Mesenchymal stem cell (in vitro differentiated cells and primary cell): ENCODE results near the gene GOLGA8J. TPM values are rescaled to one million over a fixed set of nuclear protein-coding genes. Genes with fewer than 3 reads are reported as not detected.
"Not testable (repeated sequence)": the region's sequence is repeated elsewhere in the genome, so short reads cannot be mapped to it uniquely, and the experiment has no call there.

Experiments used
- DNase-seq: peaks from one replicate; pipeline ENCODE4 v3.0.0-alpha.2; 2013
- H2AFZ ChIP-seq: one replicate; pipeline ENCODE4 v1.6.1; 2013; ENCODE audit warnings: low read depth, mild to moderate bottlenecking, control low read depth, inconsistent platforms, low read length, moderate library complexity
- H2AK5ac ChIP-seq: 2 replicates; pipeline ENCODE4 v1.6.1; 2013; ENCODE audit warnings: low read length, moderate library complexity, mild to moderate bottlenecking, inconsistent platforms; ENCODE audit not compliant: severe bottlenecking
- H2BK120ac ChIP-seq: one replicate; pipeline ENCODE4 v1.6.1; 2013; ENCODE audit warnings: low read depth, mild to moderate bottlenecking, inconsistent platforms, low read length, moderate library complexity
- H2BK12ac ChIP-seq, 2 experiments: one replicate each; pipeline ENCODE4 v1.6.1; 2013; ENCODE audit warnings: inconsistent platforms in 2 of 2, low read length in 2 of 2, mild to moderate bottlenecking in 2 of 2, moderate library complexity in 2 of 2, control low read depth in 1 of 2
- H2BK15ac ChIP-seq: one replicate; pipeline ENCODE4 v1.6.1; 2013; ENCODE audit warnings: mild to moderate bottlenecking, low read depth, inconsistent platforms; ENCODE audit not compliant: poor library complexity, severe bottlenecking
- H2BK5ac ChIP-seq: 2 replicates; pipeline ENCODE4 v1.6.1; 2013; ENCODE audit warnings: low read depth, mild to moderate bottlenecking, low read length, control low read depth, inconsistent platforms; ENCODE audit not compliant: poor library complexity, severe bottlenecking
- H3K14ac ChIP-seq, 2 experiments: one replicate each; pipeline ENCODE4 v1.6.1; 2013; ENCODE audit warnings: inconsistent platforms in 2 of 2, low read length in 2 of 2, control low read depth in 1 of 2, mild to moderate bottlenecking in 1 of 2, moderate library complexity in 1 of 2
- H3K18ac ChIP-seq, 2 experiments: one replicate each; pipeline ENCODE4 v1.6.1; 2013; ENCODE audit warnings: inconsistent platforms in 2 of 2, low read length in 2 of 2, control low read depth in 1 of 2, low read depth in 1 of 2, mild to moderate bottlenecking in 1 of 2
- H3K23ac ChIP-seq, 2 experiments: one replicate each; pipeline ENCODE4 v1.6.1; 2013; ENCODE audit warnings: inconsistent platforms in 2 of 2, low read length in 2 of 2, mild to moderate bottlenecking in 2 of 2, moderate library complexity in 2 of 2, control low read depth in 1 of 2
- H3K27ac ChIP-seq: 2 replicates; pipeline ENCODE4 v1.5.1; 2013; ENCODE audit warnings: mild to moderate bottlenecking, moderate library complexity, low read length, control low read depth, inconsistent platforms; ENCODE audit not compliant: poor library complexity, severe bottlenecking
- H3K27me3 ChIP-seq, 2 experiments: 2 replicates each; pipeline versions ENCODE4 v1.6.1 to v1.7.0; 2013; ENCODE audit warnings: low read length in 2 of 2, mild to moderate bottlenecking in 2 of 2, moderate library complexity in 2 of 2, control low read depth in 1 of 2, inconsistent platforms in 1 of 2; ENCODE audit not compliant: control insufficient read depth in 1 of 2, insufficient read depth in 1 of 2
- H3K36me3 ChIP-seq, 2 experiments: 2 replicates each; pipeline versions ENCODE4 v1.6.1 to v1.7.0; 2013; ENCODE audit warnings: low read length in 2 of 2, control low read depth in 1 of 2, inconsistent platforms in 1 of 2, low read depth in 1 of 2, mild to moderate bottlenecking in 1 of 2; ENCODE audit not compliant: insufficient read depth in 2 of 2, control insufficient read depth in 1 of 2
- H3K4ac ChIP-seq, 2 experiments: one replicate each; pipeline ENCODE4 v1.6.1; 2013; ENCODE audit warnings: inconsistent platforms in 2 of 2, low read length in 2 of 2, mild to moderate bottlenecking in 2 of 2, moderate library complexity in 2 of 2, control low read depth in 1 of 2, low read depth in 1 of 2
- H3K4me1 ChIP-seq: 2 replicates; pipeline ENCODE4 v1.6.1; 2013; ENCODE audit warnings: low read depth, low read length, control low read depth; ENCODE audit not compliant: control insufficient read depth, insufficient read depth
- H3K4me2 ChIP-seq: 2 replicates; pipeline ENCODE4 v1.6.1; 2013; ENCODE audit warnings: low read length, mild to moderate bottlenecking, inconsistent platforms; ENCODE audit not compliant: poor library complexity, severe bottlenecking
- H3K4me3 ChIP-seq, 2 experiments: 2 replicates each; pipeline versions ENCODE4 v1.5.1 to v1.7.0; 2013; ENCODE audit warnings: low read length in 2 of 2, mild to moderate bottlenecking in 2 of 2, control low read depth in 1 of 2, low read depth in 1 of 2; ENCODE audit not compliant: insufficient read depth in 1 of 2
- H3K79me1 ChIP-seq: replicated peaks from 2 replicates; pipeline ENCODE4 v1.6.1; 2013; ENCODE audit warnings: mild to moderate bottlenecking, control low read depth, low read length, inconsistent platforms; ENCODE audit not compliant: poor library complexity, severe bottlenecking
- H3K9ac ChIP-seq: 2 replicates; pipeline ENCODE4 v1.7.0; 2013; ENCODE audit warnings: mild to moderate bottlenecking, low read length, moderate library complexity
- H3K9me3 ChIP-seq: 2 replicates; pipeline ENCODE4 v1.7.0; 2013; ENCODE audit warnings: mild to moderate bottlenecking, low read length; ENCODE audit not compliant: control insufficient read depth
- H4K8ac ChIP-seq: one replicate; pipeline ENCODE4 v1.6.1; 2013; ENCODE audit warnings: inconsistent platforms, mild to moderate bottlenecking, low read length, moderate library complexity
- H4K91ac ChIP-seq: one replicate; pipeline ENCODE4 v1.6.1; 2013; ENCODE audit warnings: mild to moderate bottlenecking, low read length, inconsistent platforms
- WGBS: methylation state at CpG from one replicate; pipeline ENCODE4 v1.1.7; 2013; ENCODE audit warnings: mixed read lengths; 5-methylcytosine and 5-hydroxymethylcytosine counted together
- polyA plus RNA-seq, 2 experiments: library from polyadenylated mRNA; stranded (reverse); fragments of 200-250 nt; gene quantifications; one replicate each; pipeline ENCODE4 v1.2.3, GENCODE V29; 2013

Gene GOLGA8J, protein sequence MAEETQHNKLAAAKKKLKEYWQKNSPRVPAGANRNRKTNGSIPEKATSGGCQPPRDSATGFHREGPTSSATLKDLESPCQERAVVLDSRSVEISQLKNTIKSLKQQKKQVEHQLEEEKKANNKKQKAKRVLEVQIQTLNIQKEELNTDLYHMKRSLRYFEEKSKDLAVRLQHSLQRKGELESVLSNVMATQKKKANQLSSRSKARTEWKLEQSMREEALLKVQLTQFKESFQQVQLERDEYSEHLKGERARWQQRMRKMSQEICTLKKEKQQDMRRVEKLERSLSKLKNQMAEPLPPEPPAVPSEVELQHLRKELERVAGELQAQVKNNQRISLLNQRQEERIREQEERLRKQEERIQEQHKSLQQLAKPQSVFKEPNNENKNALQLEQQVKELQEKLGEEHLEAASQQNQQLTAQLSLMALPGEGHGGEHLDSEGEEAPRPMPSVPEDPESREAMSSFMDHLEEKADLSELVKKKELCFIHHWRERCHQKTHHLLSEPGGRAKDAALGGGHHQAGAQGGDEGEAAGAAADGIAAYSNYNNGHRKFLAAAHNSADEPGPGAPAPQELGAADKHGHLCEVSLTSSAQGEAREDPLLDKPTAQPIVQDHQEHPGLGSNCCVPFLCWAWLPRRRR
- not detected for polyA plus RNA-seq (2013, experiment 1 of 2)
- polyA plus RNA-seq (2013, experiment 2 of 2): not detected

DNA sequence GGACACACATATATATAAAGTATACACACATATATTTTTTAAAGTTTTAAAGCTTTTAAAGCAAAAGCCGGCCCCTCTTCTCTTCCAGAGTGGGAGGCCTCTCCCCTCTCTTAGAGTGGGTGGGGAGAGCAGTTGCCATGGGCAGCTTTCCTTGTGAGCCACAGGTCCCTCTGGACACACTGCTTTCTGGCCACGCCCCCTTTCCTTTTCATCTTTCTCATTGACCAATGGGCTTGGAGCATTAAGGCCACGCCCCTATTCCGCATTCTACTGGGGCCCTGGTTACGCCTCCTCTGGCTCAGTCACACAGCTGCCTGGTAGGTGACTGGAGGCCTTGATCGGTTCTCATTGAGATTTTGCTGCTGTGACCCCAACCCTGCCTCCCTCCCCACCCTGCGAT, at the start of gene GOLGA8J:
GOLGA8J (plus strand) TSS at position 301 of the 400 bp plus-strand sequence; CDS start at position 399, 98 bp downstream.
- not testable (repeated sequence) for DNase-seq, H3K4me2 ChIP-seq, H3K4me1 ChIP-seq, H3K4ac ChIP-seq, H3K36me3 ChIP-seq, H2BK5ac ChIP-seq, H3K18ac ChIP-seq, H2BK12ac ChIP-seq, H2BK15ac ChIP-seq, H2BK120ac ChIP-seq, H4K8ac ChIP-seq, H3K23ac ChIP-seq, H4K91ac ChIP-seq, H3K27ac ChIP-seq, H3K4me3 ChIP-seq, H3K79me1 ChIP-seq, H2AFZ ChIP-seq, H2AK5ac ChIP-seq, H3K9ac ChIP-seq, H3K27me3 ChIP-seq, H3K9me3 ChIP-seq, H3K14ac ChIP-seq
- WGBS: no CpG with 5 or more reads among the region's 7 CpGs

DNA sequence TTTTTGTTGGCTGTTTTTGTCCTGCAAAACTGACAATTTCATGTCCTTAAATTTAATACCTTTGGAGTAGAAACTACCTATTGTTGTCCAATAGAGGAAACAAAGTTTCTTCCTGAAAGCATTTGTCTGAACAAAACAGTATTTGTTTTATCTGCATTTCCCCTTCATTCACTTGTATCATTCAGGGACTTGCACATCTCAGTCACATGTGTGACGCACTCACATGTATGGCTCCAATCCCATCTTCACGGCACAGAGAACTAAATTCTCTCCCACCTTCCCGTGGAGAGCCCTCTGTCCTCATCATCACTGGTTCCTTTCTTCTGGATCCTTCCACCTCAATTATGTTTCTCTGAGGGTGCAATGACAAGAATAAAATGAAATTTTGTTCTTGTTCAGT, 49.5 kb upstream of the GOLGA8J start:
- H3K14ac ChIP-seq: no peak overlapping the region
- H3K23ac ChIP-seq: no peak overlapping the region
- no peak overlapping the region for H2AK5ac ChIP-seq
- H4K8ac ChIP-seq: no peak overlapping the region
- peaks cover 0 to 21% of the 10 kb centered on the region in 2 experiments for H3K27me3 ChIP-seq
- H3K4me1 ChIP-seq: no peaks in the 10 kb centered on the region
- WGBS: 100% methylated on average over 2 of the region's 3 CpGs
- H3K4me3 ChIP-seq: no peak overlapping the region
- no peaks in the 10 kb centered on the region for H3K36me3 ChIP-seq
- H3K27ac ChIP-seq: no peak overlapping the region
- no peak overlapping the region for H3K18ac ChIP-seq
- H2BK120ac ChIP-seq: no peak overlapping the region
- peaks cover 4% of the 10 kb centered on the region for H3K9me3 ChIP-seq
- H2BK5ac ChIP-seq: no peak overlapping the region
- H3K4ac ChIP-seq: no peak overlapping the region
- no peak overlapping the region for H2AFZ ChIP-seq
- no peak overlapping the region for H3K9ac ChIP-seq
- H3K4me2 ChIP-seq: no peak overlapping the region
- no peak overlapping the region for H2BK15ac ChIP-seq
- no peak overlapping the region for H4K91ac ChIP-seq
- H3K79me1 ChIP-seq: no peaks in the 10 kb centered on the region
- H2BK12ac ChIP-seq: no peak overlapping the region
- no peak for DNase-seq

DNA sequence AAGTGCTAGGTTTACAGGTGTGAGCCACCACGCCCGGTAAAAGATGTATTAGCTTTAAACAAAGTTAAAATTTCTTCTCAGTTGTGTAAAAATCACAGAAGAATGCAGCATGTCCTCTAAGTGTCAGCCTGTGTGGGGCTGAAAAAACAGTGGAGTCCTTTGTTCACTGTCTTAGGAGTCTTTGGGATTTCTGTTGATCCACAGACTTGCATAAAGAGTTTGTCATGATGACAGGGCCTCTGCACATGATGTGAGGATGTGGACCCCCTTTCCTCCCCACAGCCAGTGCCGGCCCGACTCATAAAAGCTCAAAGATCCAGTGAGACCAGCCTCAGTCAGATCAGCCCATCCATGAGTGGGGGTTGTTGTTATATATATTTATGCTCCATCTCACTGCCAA, 49.0 kb upstream of the GOLGA8J start:
- H3K18ac ChIP-seq: no peak overlapping the region
- H4K91ac ChIP-seq: no peak overlapping the region
- no peak overlapping the region for H2BK15ac ChIP-seq
- no peak for DNase-seq
- WGBS: 100% methylated on average over 2 of the region's 4 CpGs
- H3K14ac ChIP-seq: no peak overlapping the region
- no peak overlapping the region for H2BK120ac ChIP-seq
- no peak overlapping the region for H2BK12ac ChIP-seq
- no peak overlapping the region for H4K8ac ChIP-seq
- H3K79me1 ChIP-seq: no peaks in the 10 kb centered on the region
- no peak overlapping the region for H3K27ac ChIP-seq
- H3K4me3 ChIP-seq: no peak overlapping the region
- no peak overlapping the region for H3K4ac ChIP-seq
- no peak overlapping the region for H3K23ac ChIP-seq
- H3K9me3 ChIP-seq: peaks cover 5% of the 10 kb centered on the region
- H3K9ac ChIP-seq: no peak overlapping the region
- H3K27me3 ChIP-seq: peaks cover 0 to 21% of the 10 kb centered on the region in 2 experiments
- no peaks in the 10 kb centered on the region for H3K36me3 ChIP-seq
- no peak overlapping the region for H2AFZ ChIP-seq
- no peak overlapping the region for H2BK5ac ChIP-seq
- H2AK5ac ChIP-seq: no peak overlapping the region
- no peak overlapping the region for H3K4me2 ChIP-seq
- no peaks in the 10 kb centered on the region for H3K4me1 ChIP-seq

DNA sequence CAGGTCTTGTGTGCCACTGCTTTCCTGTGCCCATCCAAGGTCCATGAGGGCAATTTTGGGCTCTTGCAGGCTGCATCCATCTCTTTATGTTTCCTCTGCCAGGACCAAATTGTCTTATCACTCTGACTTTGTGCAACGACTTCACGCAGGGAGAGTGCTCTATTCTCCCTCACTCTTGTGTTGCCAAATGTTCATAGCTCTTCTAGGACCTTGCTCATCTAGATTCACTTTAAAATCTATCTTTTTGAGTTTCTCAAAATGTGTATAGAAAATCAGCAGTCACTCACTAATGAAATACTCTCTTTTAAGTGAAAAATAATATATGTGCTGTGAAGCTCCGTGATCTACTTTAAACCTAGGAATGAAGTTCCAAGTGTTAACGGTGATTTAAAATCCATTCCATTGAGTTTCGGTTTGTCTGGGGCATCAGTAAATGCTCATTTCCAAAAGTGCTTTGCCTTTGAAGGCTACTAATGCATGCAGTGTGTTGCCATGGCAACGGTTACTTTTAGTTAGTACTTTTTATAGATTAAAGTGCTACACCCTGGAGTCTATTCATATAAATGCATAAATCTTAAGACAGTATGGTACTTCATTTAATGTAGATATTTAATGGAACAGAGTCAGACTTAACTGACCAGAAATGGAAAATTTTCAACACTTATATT, 46.6 kb upstream of the GOLGA8J start:
- Histone ChIP-seq H3K4me2 (no peak overlapping the region), H3K27ac (no peak overlapping the region), H2BK12ac (no peak overlapping the region), H3K23ac (no peak overlapping the region), H2AK5ac (no peak overlapping the region), H3K27me3 (peaks cover 0 to 21% of the 10 kb centered on the region in 2 experiments), H3K14ac (no peak overlapping the region), H2BK5ac (no peak overlapping the region), H3K9ac (no peak overlapping the region), H3K4ac (no peak overlapping the region), H2BK120ac (no peak overlapping the region), H4K8ac (no peak overlapping the region), H3K9me3 (peaks cover 5% of the 10 kb centered on the region), H3K36me3 (no peaks in the 10 kb centered on the region), H3K18ac (no peak overlapping the region), H2BK15ac (no peak overlapping the region), H4K91ac (no peak overlapping the region), H3K79me1 (no peaks in the 10 kb centered on the region), H3K4me1 (peaks cover 3% of the 10 kb centered on the region), H2AFZ (no peak overlapping the region), H3K4me3 (no peak overlapping the region)
- 68% methylated on average over 3 of the region's 6 CpGs for WGBS
- no peak for DNase-seq
